Keratinocyte (primary cell): ENCODE results near the gene CCDC80.
A peak's percentile ranks its signal among the peaks of the same experiment; 100 is the strongest.

ENCODE experiments used
- EZH2 ChIP-seq: IDR thresholded peaks from one replicate; pipeline ENCODE4 v1.6.1; 2012; ENCODE audit warnings: inconsistent platforms, mild to moderate bottlenecking, low read length, moderate library complexity
- TF ChIP-seq, protein P1 (sequence below), 3 experiments: IDR thresholded peaks in 1 of 3; conservative IDR thresholded peaks in 1 of 3; optimal IDR thresholded peaks in 1 of 3; 2 replicates in 2 of 3; 3 replicates in 1 of 3; pipeline versions ENCODE3 to v1.5.1; 2011; ENCODE audit warnings: low read length in 3 of 3, mild to moderate bottlenecking in 3 of 3, moderate library complexity in 2 of 3, control low read depth in 1 of 3, inconsistent platforms in 1 of 3; ENCODE audit not compliant: insufficient read depth in 2 of 3; ENCODE audit errors: extremely low read depth in 1 of 3

GRCh38 chr3:112582244-112582874 is 58.6 kb downstream of the CCDC80 start:
- TF ChIP-seq, protein P1, sequence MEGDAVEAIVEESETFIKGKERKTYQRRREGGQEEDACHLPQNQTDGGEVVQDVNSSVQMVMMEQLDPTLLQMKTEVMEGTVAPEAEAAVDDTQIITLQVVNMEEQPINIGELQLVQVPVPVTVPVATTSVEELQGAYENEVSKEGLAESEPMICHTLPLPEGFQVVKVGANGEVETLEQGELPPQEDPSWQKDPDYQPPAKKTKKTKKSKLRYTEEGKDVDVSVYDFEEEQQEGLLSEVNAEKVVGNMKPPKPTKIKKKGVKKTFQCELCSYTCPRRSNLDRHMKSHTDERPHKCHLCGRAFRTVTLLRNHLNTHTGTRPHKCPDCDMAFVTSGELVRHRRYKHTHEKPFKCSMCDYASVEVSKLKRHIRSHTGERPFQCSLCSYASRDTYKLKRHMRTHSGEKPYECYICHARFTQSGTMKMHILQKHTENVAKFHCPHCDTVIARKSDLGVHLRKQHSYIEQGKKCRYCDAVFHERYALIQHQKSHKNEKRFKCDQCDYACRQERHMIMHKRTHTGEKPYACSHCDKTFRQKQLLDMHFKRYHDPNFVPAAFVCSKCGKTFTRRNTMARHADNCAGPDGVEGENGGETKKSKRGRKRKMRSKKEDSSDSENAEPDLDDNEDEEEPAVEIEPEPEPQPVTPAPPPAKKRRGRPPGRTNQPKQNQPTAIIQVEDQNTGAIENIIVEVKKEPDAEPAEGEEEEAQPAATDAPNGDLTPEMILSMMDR (optimal IDR thresholded peaks at IDR 0.05 in 1 of 3, IDR thresholded peaks at IDR 0.05 in 1 of 3, conservative IDR thresholded peaks at IDR 0.05 in 1 of 3; ENCODE audit: extremely low read depth in 1 of 3, insufficient read depth in 2 of 3, low read length in 3 of 3) = peak in 2 of 3 experiments; percentile 44 to 46
- TF ChIP-seq EZH2 = no peak
